Activated T-cell treated with anti-CD3 and anti-CD28 coated beads, Interleukin-2, amount 50 U/mL, for 4 hours (primary cell): ENCODE data around the gene E2F4. TPM values are rescaled to one million over a fixed set of nuclear protein-coding genes. Genes with fewer than 3 reads are reported as not detected.

ENCODE experiments used
- ATAC-seq, 2 donors: fragments of 200-7000 bp; cut with Tn5 transposase; one replicate each; pipeline ENCODE4 v1.10.0; 2021
- DNase-seq: peaks from one replicate; pipeline ENCODE4 v3.0.0-alpha.2; 2020
- H3K27me3 Mint-ChIP-seq: one replicate; pipeline ENCODE4 v1.8.0; 2021; ENCODE audit warnings: low read depth, mixed read lengths
- H3K36me3 Mint-ChIP-seq: one replicate; pipeline ENCODE4 v1.8.0; 2022; ENCODE audit warnings: mixed read lengths; ENCODE audit not compliant: insufficient read depth
- H3K4me1 Mint-ChIP-seq: one replicate; pipeline ENCODE4 v1.8.0; 2021; ENCODE audit warnings: low read depth, mixed read lengths
- H3K4me3 Mint-ChIP-seq: one replicate; pipeline ENCODE4 v1.8.0; 2021; ENCODE audit warnings: mild to moderate bottlenecking, moderate library complexity, mixed read lengths
- H3K9me3 Mint-ChIP-seq: one replicate; pipeline ENCODE4 v1.8.0; 2021; ENCODE audit warnings: mixed read lengths
- total RNA-seq, 3 donors: library from RNA; stranded (reverse); gene quantifications; one replicate each; pipeline ENCODE4 v1.2.1, GENCODE V29; 2021

Gene E2F4
- total RNA-seq, 3 donors from 2014 or later, result 195 to 201 (median 198) TPM

GRCh38 chr16:67188798-67189197 lies 3.2 kb upstream of the E2F4 start:
- H3K4me3 Mint-ChIP-seq, result no peak overlapping the region
- peaks cover 7% of the 10 kb centered on the region for H3K36me3 Mint-ChIP-seq
- peaks cover 4% of the 10 kb centered on the region for H3K27me3 Mint-ChIP-seq
- H3K9me3 Mint-ChIP-seq, result no peaks in the 10 kb centered on the region
- peaks cover 29% of the 10 kb centered on the region for H3K4me1 Mint-ChIP-seq
- no peak for DNase-seq
- ATAC-seq, result no peak

- H3K27me3 Mint-ChIP-seq, result peaks cover 4% of the 10 kb centered on the region
- H3K9me3 Mint-ChIP-seq, result no peaks in the 10 kb centered on the region
- DNase-seq, result no peak
- peaks cover 11% of the 10 kb centered on the region for H3K36me3 Mint-ChIP-seq
- ATAC-seq, result no peak
- peak within 1 kb of the TSS; percentile 94 for H3K4me3 Mint-ChIP-seq
- peaks cover 29% of the 10 kb centered on the region for H3K4me1 Mint-ChIP-seq
Measured at GRCh38 chr16:67190041-67190440, 1.9 kb upstream of the E2F4 start, which contains the start of gene EXOC3L1. TSS of gene EXOC3L1 (minus strand) at chr16:67190136. CDS start at chr16:67189676, 460 bp downstream.

- peaks cover 16% of the 10 kb centered on the region for H3K36me3 Mint-ChIP-seq
- DNase-seq (no peak), ATAC-seq (no peak)
- no peaks in the 10 kb centered on the region for H3K9me3 Mint-ChIP-seq
- peaks cover 26% of the 10 kb centered on the region for H3K4me1 Mint-ChIP-seq
- peak overlapping the region; percentile 94 for H3K4me3 Mint-ChIP-seq
- H3K27me3 Mint-ChIP-seq, result peaks cover 2% of the 10 kb centered on the region
Measured at GRCh38 chr16:67190448-67191399, 1.2 kb upstream of the E2F4 start.

GRCh38 chr16:67191411-67191994 lies 452 bp upstream of the E2F4 start:
- Mint-ChIP-seq H3K36me3 (peaks cover 24% of the 10 kb centered on the region), H3K4me3 (peak overlapping the region; percentile 94), H3K4me1 (peaks cover 31% of the 10 kb centered on the region), H3K27me3 (peaks cover 2% of the 10 kb centered on the region), H3K9me3 (no peaks in the 10 kb centered on the region)
- ATAC-seq (no peak), DNase-seq (no peak)

- Mint-ChIP-seq H3K4me3 (peak overlapping the region; percentile 94), H3K36me3 (peaks cover 29% of the 10 kb centered on the region), H3K9me3 (no peaks in the 10 kb centered on the region), H3K27me3 (peaks cover 2% of the 10 kb centered on the region), H3K4me1 (peaks cover 35% of the 10 kb centered on the region)
- DNase-seq (no peak), ATAC-seq (no peak)
Measured at GRCh38 chr16:67192781-67193361, 916 bp downstream of the E2F4 start.

GRCh38 chr16:67193536-67193935 lies 1.6 kb downstream of the E2F4 start:
- H3K36me3 Mint-ChIP-seq, result peaks cover 32% of the 10 kb centered on the region

GRCh38 chr16:67194260-67194659 lies 2.3 kb downstream of the E2F4 start:
- H3K36me3 Mint-ChIP-seq, result peaks cover 33% of the 10 kb centered on the region
- peak overlapping the region; percentile 94 for H3K4me3 Mint-ChIP-seq
- no peak for ATAC-seq
- no peak for DNase-seq
- H3K9me3 Mint-ChIP-seq, result no peaks in the 10 kb centered on the region
- H3K4me1 Mint-ChIP-seq, result peaks cover 35% of the 10 kb centered on the region
- H3K27me3 Mint-ChIP-seq, result no peaks in the 10 kb centered on the region

More at GRCh38 chr16:67193536-67193935, 1.6 kb downstream of the E2F4 start:
- H3K9me3 Mint-ChIP-seq, result no peaks in the 10 kb centered on the region
- DNase-seq (no peak), ATAC-seq (no peak)
- H3K4me3 Mint-ChIP-seq, result peak overlapping the region; percentile 94
- peaks cover 35% of the 10 kb centered on the region for H3K4me1 Mint-ChIP-seq
- H3K27me3 Mint-ChIP-seq, result no peaks in the 10 kb centered on the region

- Mint-ChIP-seq H3K4me3 (no peak overlapping the region), H3K27me3 (no peaks in the 10 kb centered on the region), H3K4me1 (peaks cover 35% of the 10 kb centered on the region), H3K9me3 (no peaks in the 10 kb centered on the region), H3K36me3 (peaks cover 35% of the 10 kb centered on the region)
- ATAC-seq, result no peak
- DNase-seq, result no peak
Measured at GRCh38 chr16:67195676-67196075, 3.7 kb downstream of the E2F4 start.

GRCh38 chr16:67196881-67197280 lies 4.9 kb downstream of the E2F4 start:
- Mint-ChIP-seq H3K4me3 (no peak overlapping the region), H3K36me3 (peaks cover 35% of the 10 kb centered on the region), H3K9me3 (no peaks in the 10 kb centered on the region), H3K4me1 (peaks cover 29% of the 10 kb centered on the region), H3K27me3 (no peaks in the 10 kb centered on the region)
- no peak for DNase-seq
- no peak for ATAC-seq

- DNase-seq (no peak), ATAC-seq (no peak)
- H3K36me3 Mint-ChIP-seq, result peaks cover 31% of the 10 kb centered on the region
- peaks cover 26% of the 10 kb centered on the region for H3K4me1 Mint-ChIP-seq
- no peaks in the 10 kb centered on the region for H3K27me3 Mint-ChIP-seq
- H3K4me3 Mint-ChIP-seq, result no peak overlapping the region
- H3K9me3 Mint-ChIP-seq, result no peaks in the 10 kb centered on the region
Measured at GRCh38 chr16:67197704-67198103, 5.7 kb downstream of the E2F4 start.

GRCh38 chr16:67198238-67198734 lies 6.3 kb downstream of the E2F4 start:
- Mint-ChIP-seq H3K27me3 (no peaks in the 10 kb centered on the region), H3K9me3 (no peaks in the 10 kb centered on the region), H3K4me3 (no peak overlapping the region), H3K4me1 (peaks cover 22% of the 10 kb centered on the region), H3K36me3 (peaks cover 29% of the 10 kb centered on the region)
- ATAC-seq (peak; percentile 60 to 61), DNase-seq (no peak)

- ATAC-seq (no peak), DNase-seq (no peak)
- H3K4me3 Mint-ChIP-seq, result no peak within 1 kb of the TSS
- peaks cover 24% of the 10 kb centered on the region for H3K36me3 Mint-ChIP-seq
- H3K9me3 Mint-ChIP-seq, result no peaks in the 10 kb centered on the region
- H3K4me1 Mint-ChIP-seq, result peaks cover 13% of the 10 kb centered on the region
- no peaks in the 10 kb centered on the region for H3K27me3 Mint-ChIP-seq
Measured at GRCh38 chr16:67199011-67199807, 7.3 kb downstream of the E2F4 start, which contains the start of gene ELMO3. TSS of gene ELMO3 (plus strand) at chr16:67199131. CDS start at chr16:67199327, 196 bp downstream.

GRCh38 chr16:67199808-67200198 lies 7.8 kb downstream of the E2F4 start:
- no peaks in the 10 kb centered on the region for H3K9me3 Mint-ChIP-seq
- peaks cover 24% of the 10 kb centered on the region for H3K36me3 Mint-ChIP-seq
- ATAC-seq, result no peak
- no peak for DNase-seq
- H3K27me3 Mint-ChIP-seq, result no peaks in the 10 kb centered on the region
- H3K4me1 Mint-ChIP-seq, result peaks cover 13% of the 10 kb centered on the region
- no peak overlapping the region for H3K4me3 Mint-ChIP-seq
